Mucosa of rectum (tissue), 2 donors: ENCODE measurements around the gene DNAAF5.
A peak's percentile ranks its signal among the peaks of the same experiment; 100 is the strongest.

Source experiments
- H3K27ac ChIP-seq, 2 donors: one replicate each; pipeline ENCODE4 v1.7.0; 2013; ENCODE audit warnings: inconsistent platforms in 2 of 2, low read depth in 2 of 2, low read length in 2 of 2
- H3K27me3 ChIP-seq, 2 donors: one replicate each; pipeline ENCODE4 v1.7.0; 2013; ENCODE audit warnings: low read length in 2 of 2; ENCODE audit not compliant: control insufficient read depth in 2 of 2, insufficient read depth in 2 of 2
- H3K36me3 ChIP-seq, 2 donors: one replicate each; pipeline ENCODE4 v1.7.0; 2013; ENCODE audit warnings: low read length in 2 of 2; ENCODE audit not compliant: control insufficient read depth in 2 of 2, insufficient read depth in 2 of 2
- H3K4me1 ChIP-seq, 2 donors: one replicate each; pipeline ENCODE4 v1.7.0; 2013; ENCODE audit warnings: low read length in 2 of 2, mild to moderate bottlenecking in 1 of 2; ENCODE audit not compliant: control insufficient read depth in 2 of 2, insufficient read depth in 2 of 2
- H3K4me3 ChIP-seq, 2 donors: one replicate each; pipeline ENCODE4 v1.7.0; 2013; ENCODE audit warnings: low read length in 2 of 2
- H3K9ac ChIP-seq, 2 donors: one replicate each; pipeline ENCODE4 v1.7.0; 2013; ENCODE audit warnings: low read length in 2 of 2, low read depth in 1 of 2, mild to moderate bottlenecking in 1 of 2
- H3K9me3 ChIP-seq, 2 donors: one replicate each; pipeline ENCODE4 v1.7.0; 2013; ENCODE audit warnings: low read length in 2 of 2; ENCODE audit not compliant: control insufficient read depth in 2 of 2
- donor health status: healthy.
- donor health status: Normal muscosa, but diverticular disease.

DNAAF5 gene

GRCh38 chr7:821688-822087, 95.2 kb downstream of the DNAAF5 start:
- Histone ChIP-seq H3K9me3 (no peaks in the 10 kb centered on the region), H3K27ac (no peak overlapping the region), H3K4me3 (no peak overlapping the region), H3K36me3 (peaks cover 5 to 7% of the 10 kb centered on the region in 2 donors), H3K9ac (no peak overlapping the region), H3K27me3 (no peaks in the 10 kb centered on the region), H3K4me1 (peaks cover 10 to 16% of the 10 kb centered on the region in 2 donors)

- Histone ChIP-seq H3K4me3 (no peak overlapping the region), H3K27ac (peak overlapping the region in 1 of 2 donors; percentile 16), H3K27me3 (no peaks in the 10 kb centered on the region), H3K9ac (no peak overlapping the region), H3K9me3 (no peaks in the 10 kb centered on the region), H3K36me3 (peaks cover 5 to 7% of the 10 kb centered on the region in 2 donors), H3K4me1 (peaks cover 8 to 9% of the 10 kb centered on the region in 2 donors)
Measured at GRCh38 chr7:822692-823276, 96.3 kb downstream of the DNAAF5 start.

- H3K27me3 ChIP-seq: no peaks in the 10 kb centered on the region
- no peaks in the 10 kb centered on the region for H3K9me3 ChIP-seq
- peak overlapping the region in 1 of 2 donors; percentile 25 for H3K27ac ChIP-seq
- no peak overlapping the region for H3K4me3 ChIP-seq
- peaks cover 8 to 9% of the 10 kb centered on the region in 2 donors for H3K4me1 ChIP-seq
- no peak overlapping the region for H3K9ac ChIP-seq
- H3K36me3 ChIP-seq: peaks cover 5 to 7% of the 10 kb centered on the region in 2 donors
Measured at GRCh38 chr7:823649-824048, 97.2 kb downstream of the DNAAF5 start.

- no peak overlapping the region for H3K4me3 ChIP-seq
- H3K4me1 ChIP-seq: peaks cover 8 to 9% of the 10 kb centered on the region in 2 donors
- H3K27me3 ChIP-seq: no peaks in the 10 kb centered on the region
- peaks cover 5 to 7% of the 10 kb centered on the region in 2 donors for H3K36me3 ChIP-seq
- H3K9ac ChIP-seq: no peak overlapping the region
- H3K27ac ChIP-seq: peak overlapping the region in 1 of 2 donors; percentile 25
- no peaks in the 10 kb centered on the region for H3K9me3 ChIP-seq
Measured at GRCh38 chr7:824081-824480, 97.6 kb downstream of the DNAAF5 start.

GRCh38 chr7:824664-825063, 98.2 kb downstream of the DNAAF5 start:
- Histone ChIP-seq H3K36me3 (peaks cover 5 to 7% of the 10 kb centered on the region in 2 donors), H3K9me3 (no peaks in the 10 kb centered on the region), H3K4me3 (no peak overlapping the region), H3K9ac (no peak overlapping the region), H3K27me3 (no peaks in the 10 kb centered on the region), H3K27ac (no peak overlapping the region), H3K4me1 (peaks cover 8 to 9% of the 10 kb centered on the region in 2 donors)

DNA sequence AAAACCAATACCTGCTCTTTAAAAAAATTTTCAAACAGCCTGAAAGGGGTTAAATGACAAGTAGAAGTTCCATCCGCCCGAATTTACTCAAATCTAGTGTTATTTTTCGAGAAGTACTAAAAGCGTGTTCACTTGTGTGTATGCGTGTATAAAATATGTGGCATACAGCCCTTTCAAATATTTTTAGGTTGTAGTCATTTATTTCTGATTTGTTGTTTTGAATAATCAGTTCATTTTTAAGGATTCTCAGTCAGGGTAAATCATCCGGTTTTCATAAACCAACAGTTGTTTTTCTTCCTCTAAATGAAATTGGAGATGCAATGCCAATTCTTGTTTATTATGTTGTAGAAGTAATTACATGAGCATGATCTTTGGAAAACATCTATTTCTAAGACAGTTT, 98.9 kb downstream of the DNAAF5 start:
- H3K36me3 ChIP-seq: peaks cover 5 to 7% of the 10 kb centered on the region in 2 donors
- no peak overlapping the region for H3K9ac ChIP-seq
- H3K9me3 ChIP-seq: no peaks in the 10 kb centered on the region
- peaks cover 8 to 9% of the 10 kb centered on the region in 2 donors for H3K4me1 ChIP-seq
- no peaks in the 10 kb centered on the region for H3K27me3 ChIP-seq
- no peak overlapping the region for H3K4me3 ChIP-seq
- H3K27ac ChIP-seq: no peak overlapping the region

DNA sequence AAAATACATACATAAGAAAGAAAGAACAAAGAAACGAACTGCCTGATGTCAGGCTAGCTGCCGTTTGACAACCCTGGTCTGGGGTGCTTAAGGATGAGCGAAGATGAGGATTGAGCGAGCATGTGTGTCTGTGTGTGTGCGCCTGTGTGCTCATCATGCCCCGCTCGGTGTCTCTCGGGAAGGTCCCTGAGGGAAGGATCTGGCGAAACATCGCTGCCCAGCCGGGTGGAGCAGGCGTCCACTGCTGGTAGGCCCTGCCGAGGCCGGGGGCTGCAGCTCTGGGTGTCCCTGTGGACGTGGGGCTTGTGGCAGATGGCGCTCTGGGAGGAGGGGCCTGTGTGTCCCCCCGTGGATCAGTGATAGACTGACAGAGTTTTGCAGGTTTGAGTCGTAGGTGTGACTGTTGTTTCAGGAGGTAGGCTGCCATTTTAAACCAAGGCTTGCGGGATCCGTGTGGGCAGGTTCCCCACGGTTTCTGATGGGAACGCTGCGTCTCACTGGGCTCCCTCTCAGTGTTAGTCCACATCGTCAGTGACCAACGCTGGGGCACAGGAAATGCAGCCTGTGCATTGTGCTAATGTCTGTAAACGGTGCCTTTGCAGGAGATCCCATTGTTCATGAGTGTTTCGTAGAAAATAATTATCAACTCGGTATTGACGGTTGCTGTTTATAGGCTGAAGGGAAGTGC, 99.9 kb downstream of the DNAAF5 start:
- peaks cover 5 to 7% of the 10 kb centered on the region in 2 donors for H3K36me3 ChIP-seq
- no peak overlapping the region for H3K4me3 ChIP-seq
- peak overlapping the region in 1 of 2 donors; percentile 46 for H3K27ac ChIP-seq
- H3K4me1 ChIP-seq: peaks cover 13 to 17% of the 10 kb centered on the region in 2 donors
- no peak overlapping the region for H3K9ac ChIP-seq
- no peaks in the 10 kb centered on the region for H3K27me3 ChIP-seq
- no peaks in the 10 kb centered on the region for H3K9me3 ChIP-seq

GRCh38 chr7:828793-829561, 102.5 kb downstream of the DNAAF5 start:
- H3K27me3 ChIP-seq: no peaks in the 10 kb centered on the region
- no peak overlapping the region for H3K4me3 ChIP-seq
- no peak overlapping the region for H3K9ac ChIP-seq
- H3K27ac ChIP-seq: no peak overlapping the region
- no peaks in the 10 kb centered on the region for H3K9me3 ChIP-seq
- peaks cover 0 to 2% of the 10 kb centered on the region in 2 donors for H3K36me3 ChIP-seq
- H3K4me1 ChIP-seq: peaks cover 17 to 24% of the 10 kb centered on the region in 2 donors

- no peaks in the 10 kb centered on the region for H3K27me3 ChIP-seq
- peaks cover 17 to 22% of the 10 kb centered on the region in 2 donors for H3K4me1 ChIP-seq
- no peak overlapping the region for H3K4me3 ChIP-seq
- peaks cover 0 to 5% of the 10 kb centered on the region in 2 donors for H3K36me3 ChIP-seq
- H3K9ac ChIP-seq: no peak overlapping the region
- H3K9me3 ChIP-seq: no peaks in the 10 kb centered on the region
- H3K27ac ChIP-seq: peak overlapping the region in 1 of 2 donors; percentile 23
Measured at GRCh38 chr7:830069-830468, 103.6 kb downstream of the DNAAF5 start.
